ENCODE measurements around the gene NEK9. TPM values are rescaled to one million over a fixed set of nuclear protein-coding genes. Genes with fewer than 3 reads are reported as not detected.

Gene NEK9
- total RNA-seq, 1 experiment from 2014 or later = 56.5 TPM

- Mint-ChIP-seq H3K27ac (no peak overlapping the region), H3K9me3 (no peaks in the 10 kb centered on the region)
- no CpG with 5 or more reads among the region's 2 CpGs for WGBS (ENCODE audit: extremely low coverage, insufficient read length, low lambda C conversion rate)
Observed at GRCh38 chr14:75032939-75033338, 93.9 kb downstream of the NEK9 start.

More at GRCh38 chr14:75032939-75033338, 93.9 kb downstream of the NEK9 start:
- Mint-ChIP-seq H3K4me1 (no peaks in the 10 kb centered on the region), H3K4me3 (no peak overlapping the region), H3K27me3 (ENCODE audit: low read depth) (no peaks in the 10 kb centered on the region), H3K36me3 (ENCODE audit: insufficient read depth in 1 of 3, low read depth in 3 of 3) (peaks cover 5 to 45% (median 21%) of the 10 kb centered on the region in 3 experiments; a peak in 5 of 7 replicates)
- Histone ChIP-seq H4K5ac (ENCODE audit: insufficient read length, low read depth, low read length) (no peak overlapping the region), H3T11ph (ENCODE audit: low read length) (no peak overlapping the region), H4K8ac (replicated peaks; ENCODE audit: insufficient read length, low read depth, low read length) (no peak overlapping the region), H3K9me3 (ENCODE audit: control insufficient read depth, low read depth, low read length) (no peaks in the 10 kb centered on the region), H2BK15ac (ENCODE audit: low read depth, low read length) (no peak overlapping the region), H3K56ac (ENCODE audit: insufficient read length, low read depth, low read length) (no peak overlapping the region), H2BK20ac (ENCODE audit: low read depth, low read length, poor library complexity, severe bottlenecking) (no peak overlapping the region), H3K79me2 (ENCODE audit: insufficient read depth, low read length) (no peaks in the 10 kb centered on the region), H3K23me2 (ENCODE audit: insufficient read length, low read depth, low read length, poor library complexity, severe bottlenecking) (no peaks in the 10 kb centered on the region), H3K4me2 (ENCODE audit: insufficient read depth, insufficient read length, low read length) (no peak overlapping the region), H3K9ac (ENCODE audit: extremely low read depth, insufficient read length, low read length) (no peak overlapping the region), H3K4me1 (ENCODE audit: insufficient read depth, low read length) (no peaks in the 10 kb centered on the region), H2BK5ac (ENCODE audit: insufficient read length, low read length) (no peak overlapping the region), H3K4ac (ENCODE audit: low read depth, low read length) (no peak overlapping the region), H3K27ac (ENCODE audit: insufficient read length, low read depth, low read length) (no peak overlapping the region), H3K23ac (ENCODE audit: insufficient read length, low read depth, low read length) (no peak overlapping the region), H2BK120ac (ENCODE audit: low read depth, low read length, poor library complexity, severe bottlenecking) (no peak overlapping the region), H2AK5ac (ENCODE audit: insufficient read length, low read length) (no peak overlapping the region), H3K18ac (ENCODE audit: insufficient read length, low read depth, low read length) (no peak overlapping the region), H3K79me1 (ENCODE audit: insufficient read depth, low read depth, low read length, poor library complexity, severe bottlenecking) (no peaks in the 10 kb centered on the region), H4K20me1 (ENCODE audit: control insufficient read depth, insufficient read depth, insufficient read length) (no peaks in the 10 kb centered on the region), H3K14ac (ENCODE audit: insufficient read depth, low read length) (no peak overlapping the region), H2BK12ac (ENCODE audit: insufficient read length, low read depth, low read length) (no peak overlapping the region), H4K91ac (ENCODE audit: insufficient read length, low read depth, low read length) (no peak overlapping the region), H2AFZ (ENCODE audit: low read length) (no peak overlapping the region), H3K27me3 (ENCODE audit: insufficient read depth, low read length) (no peaks in the 10 kb centered on the region)
- DNase-seq = no peak
- TF ChIP-seq CTCF (conservative IDR thresholded peaks at IDR 0.05) = no peak
